Subcutaneous abdominal adipose tissue (tissue), 5 donors: ENCODE data around the gene PPP5C.
"Not testable (repeated sequence)": the region's sequence is repeated elsewhere in the genome, so short reads cannot be mapped to it uniquely, and the experiment has no call there.

Experiments used
- H3K27ac ChIP-seq: one replicate; pipeline ENCODE4 v1.7.0; 2013; ENCODE audit warnings: low read depth, mild to moderate bottlenecking, inconsistent platforms, low read length, moderate library complexity
- H3K27me3 ChIP-seq, 5 donors: one replicate each; pipeline ENCODE4 v1.7.0; 2013; ENCODE audit warnings: low read length in 5 of 5, inconsistent platforms in 1 of 5; ENCODE audit not compliant: control insufficient read depth in 5 of 5, insufficient read depth in 4 of 5
- H3K36me3 ChIP-seq, 5 donors: one replicate each; pipeline ENCODE4 v1.7.0; 2013; ENCODE audit warnings: low read length in 5 of 5; ENCODE audit not compliant: control insufficient read depth in 5 of 5, insufficient read depth in 5 of 5
- H3K4me1 ChIP-seq, 5 donors: one replicate each; pipeline ENCODE4 v1.7.0; 2013; ENCODE audit warnings: low read length in 5 of 5, mild to moderate bottlenecking in 3 of 5, moderate library complexity in 1 of 5; ENCODE audit not compliant: control insufficient read depth in 5 of 5, insufficient read depth in 5 of 5
- H3K4me3 ChIP-seq, 5 donors: one replicate each; pipeline ENCODE4 v1.7.0; 2013; ENCODE audit warnings: low read length in 5 of 5, low read depth in 1 of 5
- H3K9ac ChIP-seq, 5 donors: one replicate each; pipeline ENCODE4 v1.7.0; 2013; ENCODE audit warnings: low read length in 5 of 5, mild to moderate bottlenecking in 4 of 5, moderate library complexity in 3 of 5
- H3K9me3 ChIP-seq, 5 donors: one replicate each; pipeline ENCODE4 v1.7.0; 2013; ENCODE audit warnings: low read length in 5 of 5; ENCODE audit not compliant: control insufficient read depth in 5 of 5
- donor health status: healthy.
- donor health status: healthy.
- donor health status: healthy.
- donor health status: healthy.
- donor health status: healthy.

The PPP5C gene

DNA sequence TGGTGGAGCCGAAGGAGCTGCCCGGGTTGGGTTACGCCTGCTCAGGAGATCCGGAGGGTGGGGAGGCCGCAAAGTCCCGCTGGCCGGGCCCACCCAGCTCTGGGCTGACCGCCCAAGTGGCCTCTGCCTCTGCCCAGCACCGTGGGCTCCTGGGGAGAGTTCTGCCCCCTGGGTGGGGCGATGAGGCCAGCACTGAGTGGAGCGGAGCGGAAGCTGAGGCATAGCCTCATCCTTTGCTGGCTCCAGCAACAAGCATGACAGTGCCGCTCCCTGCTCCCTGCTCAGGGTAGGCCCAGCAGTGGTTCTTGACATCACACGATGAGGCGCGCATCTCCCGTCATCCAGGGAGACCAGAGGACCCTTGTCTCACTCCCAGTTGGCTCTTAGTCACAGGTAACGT is 44.0 kb downstream of the PPP5C start:
- no peaks in the 10 kb centered on the region for H3K27me3 ChIP-seq
- peaks cover 0 to 8% (median 0%) of the 10 kb centered on the region in 5 donors for H3K4me1 ChIP-seq
- H3K9ac ChIP-seq, result no peak overlapping the region
- no peaks in the 10 kb centered on the region for H3K9me3 ChIP-seq
- H3K36me3 ChIP-seq, result peaks cover 0 to 58% (median 51%) of the 10 kb centered on the region in 5 donors
- no peak overlapping the region for H3K27ac ChIP-seq
- no peak overlapping the region for H3K4me3 ChIP-seq

DNA sequence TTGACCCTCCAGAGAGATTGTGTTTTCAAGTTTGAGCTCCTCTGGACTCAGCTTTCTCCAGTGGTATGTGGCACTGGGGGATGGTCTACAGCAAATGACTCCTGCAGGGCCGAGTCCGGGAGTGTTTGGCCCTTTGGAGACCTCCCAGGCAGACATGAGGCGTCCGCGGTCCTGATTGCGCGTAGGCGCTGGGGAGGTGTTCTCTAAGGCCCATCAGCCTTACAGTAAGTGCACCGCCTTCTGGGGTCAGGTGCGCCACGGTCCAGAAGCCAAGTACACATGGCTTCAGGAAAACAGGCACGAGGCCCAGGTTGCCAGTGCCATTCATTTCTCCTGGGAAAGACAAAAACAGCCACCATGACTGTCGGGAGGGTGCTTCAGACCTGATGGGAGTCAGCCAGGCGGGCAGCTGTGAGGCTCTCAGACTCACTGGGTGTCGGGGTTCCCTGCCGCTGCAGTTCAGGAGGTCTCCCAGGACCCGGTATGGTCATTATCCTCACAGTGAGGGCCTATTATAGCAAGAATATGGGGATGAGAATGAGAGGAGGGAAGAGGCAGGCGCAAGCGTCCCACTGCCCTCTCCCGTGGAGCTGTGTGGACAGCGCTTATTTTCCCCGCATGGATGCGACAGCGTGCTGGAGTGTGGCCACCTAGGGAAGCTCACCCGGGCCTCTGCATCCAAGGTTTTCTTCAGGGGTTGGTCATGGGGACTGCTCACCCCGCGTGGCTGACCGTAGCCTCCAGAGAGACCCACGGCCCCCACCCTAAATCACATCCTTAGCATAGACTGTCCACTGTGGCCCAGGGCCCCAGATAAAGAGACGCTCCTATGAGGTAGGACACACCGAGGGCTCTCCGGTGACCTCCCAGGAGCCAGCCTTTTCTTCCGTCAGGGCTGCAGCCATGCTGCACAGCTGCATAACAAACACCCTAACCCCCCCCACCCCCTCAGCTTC is 44.7 kb downstream of the PPP5C start:
- no peak overlapping the region for H3K9ac ChIP-seq
- H3K4me1 ChIP-seq, result peaks cover 0 to 8% (median 0%) of the 10 kb centered on the region in 5 donors
- no peak overlapping the region for H3K27ac ChIP-seq
- no peaks in the 10 kb centered on the region for H3K27me3 ChIP-seq
- peaks cover 0 to 51% (median 46%) of the 10 kb centered on the region in 5 donors for H3K36me3 ChIP-seq
- no peaks in the 10 kb centered on the region for H3K9me3 ChIP-seq
- no peak overlapping the region for H3K4me3 ChIP-seq

DNA sequence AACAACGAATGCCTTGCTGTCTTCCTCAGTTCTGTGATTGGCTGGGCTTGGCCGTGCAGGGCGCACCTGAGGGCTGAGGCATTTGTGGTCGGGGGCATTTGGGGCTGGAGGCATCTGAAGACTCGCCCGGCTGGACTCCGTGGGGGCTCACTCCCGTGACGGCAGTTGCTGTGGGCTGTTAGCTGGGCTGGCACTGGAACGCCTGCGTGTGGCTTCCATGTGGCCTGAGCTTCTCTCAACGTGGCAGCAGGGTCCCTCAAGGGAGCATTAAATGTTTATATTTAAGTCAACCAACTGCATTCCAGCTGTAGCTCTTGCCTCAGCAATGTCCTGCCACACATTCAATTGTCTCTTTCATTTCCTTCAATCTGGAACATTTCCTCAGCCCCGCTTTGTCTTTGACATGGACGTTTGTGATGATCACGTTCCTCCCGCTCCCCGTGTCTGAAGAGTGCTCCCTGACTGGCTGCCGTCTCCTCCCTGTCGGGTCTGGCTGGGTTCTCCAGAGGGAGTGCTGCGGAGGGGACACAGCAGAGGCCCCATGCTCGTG is 45.4 kb downstream of the PPP5C start:
- no peak overlapping the region for H3K27ac ChIP-seq
- H3K9ac ChIP-seq, result no peak overlapping the region
- H3K36me3 ChIP-seq, result peaks cover 0 to 44% (median 39%) of the 10 kb centered on the region in 5 donors
- H3K9me3 ChIP-seq, result no peaks in the 10 kb centered on the region
- H3K27me3 ChIP-seq, result no peaks in the 10 kb centered on the region
- peaks cover 0 to 8% (median 0%) of the 10 kb centered on the region in 5 donors for H3K4me1 ChIP-seq
- no peak overlapping the region for H3K4me3 ChIP-seq

DNA sequence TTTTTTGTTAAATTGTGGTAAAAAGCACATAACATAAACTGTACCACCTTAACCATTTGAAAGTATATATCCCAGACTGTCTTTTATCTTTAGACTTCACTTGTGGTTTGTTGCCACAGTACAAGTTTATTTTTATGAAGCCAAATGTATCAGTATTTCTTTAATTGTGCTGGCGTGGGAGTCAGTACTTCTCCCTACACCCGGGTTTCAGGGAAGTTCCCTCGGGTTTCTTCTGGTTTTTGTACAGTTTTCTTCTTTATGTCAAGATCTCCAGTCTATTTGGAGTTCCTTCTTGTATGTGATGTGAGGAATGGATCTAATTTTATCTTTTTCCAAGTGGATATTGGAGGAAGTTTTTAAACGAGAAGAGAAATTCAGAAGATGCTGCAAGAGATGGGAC is 46.0 kb downstream of the PPP5C start:
- peaks cover 0 to 8% (median 0%) of the 10 kb centered on the region in 5 donors for H3K4me1 ChIP-seq
- no peaks in the 10 kb centered on the region for H3K9me3 ChIP-seq
- H3K27ac ChIP-seq, result no peak overlapping the region
- no peak overlapping the region for H3K4me3 ChIP-seq
- H3K27me3 ChIP-seq, result no peaks in the 10 kb centered on the region
- peaks cover 0 to 39% (median 34%) of the 10 kb centered on the region in 5 donors for H3K36me3 ChIP-seq
- no peak overlapping the region for H3K9ac ChIP-seq

DNA sequence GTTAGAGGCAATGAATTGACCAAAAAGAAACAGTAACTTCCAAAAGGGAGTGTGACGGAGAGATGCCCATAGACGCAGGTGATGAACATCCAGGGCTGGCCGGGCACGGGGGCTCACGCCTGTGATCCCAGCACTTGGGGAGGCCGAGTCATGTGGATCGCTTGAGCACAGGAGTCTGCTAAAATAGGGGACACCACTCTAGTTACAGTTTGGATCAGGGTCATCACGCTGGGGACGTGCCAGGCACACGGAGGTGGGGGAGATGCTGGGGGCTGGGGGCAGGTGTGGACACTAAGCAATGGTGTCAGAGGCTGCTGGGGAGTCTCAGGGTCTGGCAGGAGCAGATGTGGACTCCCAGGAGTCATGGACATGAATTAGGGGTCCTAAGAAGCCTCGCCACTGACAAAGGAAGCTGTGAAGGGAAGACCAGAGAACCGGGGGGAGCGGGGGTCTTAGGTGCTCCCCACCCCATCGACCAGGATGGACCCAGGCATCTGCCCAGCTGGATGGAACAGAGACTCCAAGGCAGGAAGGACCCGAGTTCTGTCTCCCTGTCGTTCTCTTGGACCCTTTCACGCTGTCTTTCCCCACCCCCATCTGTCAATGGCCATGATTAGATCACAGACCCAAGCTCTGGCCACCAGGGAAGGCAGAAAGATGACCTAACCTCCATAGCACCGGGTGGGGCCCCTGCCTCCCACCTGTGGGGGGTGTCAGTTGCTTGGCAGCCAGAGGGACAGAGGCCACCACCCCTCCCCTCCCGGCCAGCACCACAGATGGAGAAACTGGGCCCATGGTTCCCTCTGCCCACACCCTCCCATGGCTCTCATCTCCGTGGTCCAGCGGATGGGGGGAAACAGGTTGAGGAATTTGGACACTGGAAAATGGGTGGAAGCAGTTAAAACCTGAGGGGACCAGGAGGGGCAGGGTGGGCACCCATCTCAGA is 46.8 kb downstream of the PPP5C start:
- Histone ChIP-seq H3K4me1 (peaks cover 0 to 8% (median 0%) of the 10 kb centered on the region in 5 donors), H3K9ac (no peak overlapping the region), H3K36me3 (peaks cover 0 to 30% (median 26%) of the 10 kb centered on the region in 5 donors), H3K27me3 (no peaks in the 10 kb centered on the region), H3K4me3 (no peak overlapping the region), H3K9me3 (no peaks in the 10 kb centered on the region), H3K27ac (no peak overlapping the region)

DNA sequence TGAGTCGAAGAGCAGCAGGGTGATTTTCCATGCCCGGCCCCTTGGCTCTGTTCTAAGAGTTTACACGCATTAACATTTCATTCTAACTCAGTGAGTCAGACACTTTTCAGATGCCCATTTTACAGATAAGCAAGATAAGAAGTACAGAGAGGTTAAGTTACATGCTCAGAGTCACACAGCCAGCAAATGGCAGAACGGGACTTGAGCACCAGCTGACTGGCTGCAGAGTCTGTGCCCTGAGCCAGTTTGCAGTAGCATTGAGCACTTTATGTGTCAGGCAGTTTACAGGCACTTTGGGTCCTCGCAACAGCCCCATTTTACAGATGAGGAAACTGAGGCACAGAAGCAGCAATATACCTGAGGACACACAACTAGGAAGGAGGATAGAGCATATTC is 47.5 kb downstream of the PPP5C start:
- H3K27ac ChIP-seq, result no peak overlapping the region
- H3K36me3 ChIP-seq, result peaks cover 0 to 23% (median 21%) of the 10 kb centered on the region in 5 donors
- peaks cover 0 to 8% (median 0%) of the 10 kb centered on the region in 5 donors for H3K4me1 ChIP-seq
- no peaks in the 10 kb centered on the region for H3K9me3 ChIP-seq
- no peak overlapping the region for H3K9ac ChIP-seq
- H3K27me3 ChIP-seq, result no peaks in the 10 kb centered on the region
- no peak overlapping the region for H3K4me3 ChIP-seq

DNA sequence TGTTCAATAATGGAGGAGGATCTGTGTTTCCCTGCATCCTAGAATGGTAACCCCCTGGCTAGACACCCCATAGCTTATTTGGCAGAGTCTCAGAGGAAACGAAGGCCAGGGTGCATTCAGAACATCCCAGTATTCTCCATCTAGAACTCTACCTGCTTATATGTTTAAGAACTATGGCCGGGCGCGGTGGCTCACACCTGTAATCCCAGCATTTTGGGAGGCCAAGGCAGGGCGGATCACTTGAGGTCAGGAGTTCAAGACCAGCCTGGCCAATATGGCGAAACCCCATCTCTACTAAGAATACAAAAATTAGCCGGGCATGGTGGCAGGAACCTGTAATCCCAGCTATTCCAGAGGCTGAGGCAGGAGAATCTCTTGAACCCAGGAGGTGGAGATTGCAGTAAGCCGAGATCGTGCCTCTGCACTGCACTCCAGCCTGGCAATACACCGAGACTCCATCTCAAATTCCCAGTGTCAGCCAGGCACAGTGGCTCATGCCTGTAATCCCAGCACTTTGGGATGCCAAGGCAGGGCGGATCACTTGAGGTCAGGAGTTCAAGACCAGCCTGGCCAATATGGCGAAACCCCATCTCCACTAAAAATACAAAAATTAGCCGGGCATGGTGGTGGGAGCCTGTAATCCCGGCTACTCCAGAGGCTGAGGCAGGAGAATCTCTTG is 51.1 kb downstream of the PPP5C start:
- H3K9me3 ChIP-seq, H3K27me3 ChIP-seq, H3K4me3 ChIP-seq: not testable (repeated sequence)

DNA sequence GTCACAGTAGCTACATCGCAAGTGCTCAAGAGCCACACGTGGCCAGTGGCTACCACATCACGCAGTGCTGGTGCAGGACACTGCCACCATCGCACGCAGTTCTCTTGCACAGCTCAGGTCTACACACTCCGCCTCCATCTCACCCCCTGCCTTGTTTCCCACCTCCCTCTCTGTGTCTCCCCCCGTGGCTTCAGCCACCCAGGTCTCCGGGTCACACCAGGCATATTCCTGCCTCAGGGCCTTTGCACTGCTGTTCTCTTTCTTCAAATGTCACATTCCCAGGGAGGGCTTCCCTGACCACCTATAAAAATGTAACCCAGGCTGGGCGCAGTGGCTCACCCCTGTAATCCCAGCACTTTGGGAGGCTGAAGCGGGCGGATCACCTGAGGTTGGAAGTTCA is 55.8 kb downstream of the PPP5C start:
- Histone ChIP-seq H3K9me3 (no peaks in the 10 kb centered on the region), H3K27ac (no peak overlapping the region), H3K27me3 (peaks cover 15 to 36% (median 25%) of the 10 kb centered on the region in 5 donors), H3K4me3 (peak overlapping the region in 1 of 5 donors; percentile 0), H3K36me3 (no peaks in the 10 kb centered on the region), H3K4me1 (peaks cover 2 to 26% (median 16%) of the 10 kb centered on the region in 5 donors), H3K9ac (no peak overlapping the region)

More for the DNA sequence above, 51.1 kb downstream of the PPP5C start:
- not testable (repeated sequence) for H3K36me3 ChIP-seq, H3K9ac ChIP-seq, H3K4me1 ChIP-seq, H3K27ac ChIP-seq

DNA sequence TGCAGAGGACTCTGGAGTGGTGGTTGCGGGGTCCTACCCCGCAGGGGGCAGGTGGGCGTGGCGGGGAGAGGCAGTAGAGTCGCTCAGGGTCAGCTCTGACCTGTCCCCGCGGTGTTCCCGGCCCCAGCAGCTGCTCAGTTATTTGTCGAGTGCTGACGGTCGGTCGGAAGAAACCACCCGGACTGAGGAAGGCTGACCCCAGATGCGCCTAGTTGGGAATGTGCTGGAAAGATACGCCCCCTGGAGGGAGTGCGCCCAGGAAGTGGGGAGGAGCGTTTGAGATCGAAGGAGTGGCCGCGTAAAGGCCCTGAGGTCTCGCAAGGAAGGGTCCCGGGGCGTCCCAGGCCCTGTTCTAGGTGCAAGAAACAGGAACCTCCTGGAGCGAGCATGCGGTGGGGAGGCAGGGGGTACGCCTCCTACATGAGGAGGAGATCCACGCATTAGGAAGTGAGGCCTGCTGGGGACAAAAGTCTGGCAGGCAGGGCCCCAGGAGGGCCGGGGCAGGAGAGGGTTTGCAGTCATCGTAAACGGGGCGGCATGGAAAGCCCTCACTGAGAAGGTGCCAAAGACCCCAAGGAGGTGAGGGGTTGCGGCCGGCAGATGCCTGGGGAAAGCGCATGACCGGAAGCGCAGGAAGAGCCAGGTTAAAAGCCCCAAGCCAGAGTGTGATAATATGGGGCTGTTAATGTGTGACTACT is 57.3 kb downstream of the PPP5C start:
- peak overlapping the region; percentile 60 to 84 (median 64) for H3K4me3 ChIP-seq
- peak overlapping the region in 4 of 5 donors; percentile 5 to 66 (median 50) for H3K9ac ChIP-seq
- peaks cover 18 to 46% (median 34%) of the 10 kb centered on the region in 5 donors for H3K27me3 ChIP-seq
- H3K4me1 ChIP-seq, result peaks cover 2 to 32% (median 22%) of the 10 kb centered on the region in 5 donors
- H3K27ac ChIP-seq, result peak overlapping the region; percentile 16
- H3K36me3 ChIP-seq, result no peaks in the 10 kb centered on the region
- no peaks in the 10 kb centered on the region for H3K9me3 ChIP-seq
